ENCODE measurements around the gene BIRC3.

GRCh38 chr11:102292933-102293332 is 24.4 kb upstream of the BIRC3 start:
- TF ChIP-seq CTCF (IDR thresholded peaks at IDR 0.05; ENCODE audit: control extremely low read depth in 1 of 3, insufficient read depth in 1 of 3, low read depth in 1 of 3, low read length in 3 of 3) (no peak), POLR2AphosphoS5 (IDR thresholded peaks at IDR 0.05; ENCODE audit: low read depth, low read length) (no peak), HDAC2 (IDR thresholded peaks at IDR 0.05; ENCODE audit: borderline replicate concordance in 1 of 2, low read depth in 2 of 2, low read length in 2 of 2) (no peak), SIN3A (conservative IDR thresholded peaks at IDR 0.05 in 1 of 2, IDR thresholded peaks at IDR 0.05 in 1 of 2; ENCODE audit: low read depth in 1 of 2, low read length in 2 of 2) (no peak), RAD21 (IDR thresholded peaks at IDR 0.05 in 1 of 2, conservative IDR thresholded peaks at IDR 0.05 in 1 of 2; ENCODE audit: low read depth in 2 of 2, low read length in 2 of 2) (no peak), JUN (IDR thresholded peaks at IDR 0.05; ENCODE audit: low read depth, low read length) (no peak), POLR2A (IDR thresholded peaks at IDR 0.05; ENCODE audit: control extremely low read depth in 1 of 2, low read depth in 2 of 2, low read length in 2 of 2) (no peak), JUND (IDR thresholded peaks at IDR 0.05; ENCODE audit: low read length) (no peak), USF2 (IDR thresholded peaks at IDR 0.05; ENCODE audit: low read length) (no peak)
